Measurements from ENCODE around the gene SLC16A10. TPM values are rescaled to one million over a fixed set of nuclear protein-coding genes. Genes with fewer than 3 reads are reported as not detected.
"Not testable (repeated sequence)": the region's sequence is repeated elsewhere in the genome, so short reads cannot be mapped to it uniquely, and the experiment has no call there.

Gene SLC16A10
- total and polyA plus RNA-seq, 3 experiments from 2014 or later = 2.2 to 3.5 (median 3.3) TPM

DNA sequence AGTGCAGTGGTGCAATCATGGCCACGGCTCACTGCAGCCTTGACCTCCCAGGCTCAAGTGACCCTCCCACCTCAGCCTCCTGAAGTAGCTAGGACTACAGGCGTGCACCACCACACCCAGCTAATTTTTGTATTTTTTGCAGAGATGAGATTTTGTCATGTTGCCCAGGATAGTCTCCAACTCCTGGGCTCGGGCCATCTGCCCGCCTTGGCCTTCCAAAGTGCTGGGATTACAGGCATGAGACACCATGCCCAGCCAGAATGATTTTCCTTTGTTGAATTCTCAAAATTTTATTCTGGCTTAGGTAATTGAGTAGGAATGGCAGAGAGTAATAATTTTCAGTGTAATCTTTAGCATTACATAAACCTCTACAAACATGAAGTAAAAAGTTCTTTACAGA, 37.1 kb downstream of the SLC16A10 start:
- H3K36me3 ChIP-seq (ENCODE audit: insufficient read depth, low read length) = no peaks in the 10 kb centered on the region
- no peak overlapping the region for H3K4me3 ChIP-seq (ENCODE audit: low read length)
- no peaks in the 10 kb centered on the region for H3K27me3 ChIP-seq (ENCODE audit: insufficient read depth, low read length, poor library complexity, severe bottlenecking)
- no peak overlapping the region for H3K27ac ChIP-seq (ENCODE audit: low read depth, low read length)
- DNase-seq = no peak
- H3K9me3 Mint-ChIP-seq = no peaks in the 10 kb centered on the region
- CTCF ChIA-PET = no interaction called here
- POLR2A ChIA-PET = no interaction called here
- H3K4me3 Mint-ChIP-seq = no peak overlapping the region
- H3K4me1 Mint-ChIP-seq = peaks cover 15 to 16% (median 16%) of the 10 kb centered on the region in 3 donors
- H3K27ac Mint-ChIP-seq = no peak overlapping the region
- peaks cover 13% of the 10 kb centered on the region for H3K4me1 ChIP-seq (ENCODE audit: insufficient read depth, low read length)
- no peaks in the 10 kb centered on the region for H3K36me3 Mint-ChIP-seq
- H3K9me3 ChIP-seq (ENCODE audit: low read length) = no peaks in the 10 kb centered on the region
- no peaks in the 10 kb centered on the region for H3K27me3 Mint-ChIP-seq

- H3K27ac ChIP-seq (ENCODE audit: low read depth, low read length) = no peak overlapping the region
- H3K4me3 ChIP-seq (ENCODE audit: low read length) = no peak overlapping the region
- Mint-ChIP-seq H3K4me3 (no peak overlapping the region), H3K27ac (peak overlapping the region in 1 of 8 donors; percentile 6), H3K4me1 (no peaks in the 10 kb centered on the region), H3K36me3 (no peaks in the 10 kb centered on the region), H3K9me3 (no peaks in the 10 kb centered on the region), H3K27me3 (peaks cover 0 to 8% of the 10 kb centered on the region in 2 donors)
- ChIA-PET POLR2A (no interaction called here), CTCF (interaction anchor here (0.8 kb wide), 1 partner anchor 13 kb away, joined by 3 read pairs; no protein-coding TSS in a partner anchor)
- no peaks in the 10 kb centered on the region for H3K9me3 ChIP-seq (ENCODE audit: low read length)
- H3K4me1 ChIP-seq (ENCODE audit: insufficient read depth, low read length) = no peaks in the 10 kb centered on the region
- no peaks in the 10 kb centered on the region for H3K27me3 ChIP-seq (ENCODE audit: insufficient read depth, low read length, poor library complexity, severe bottlenecking)
- DNase-seq = no peak
- no peaks in the 10 kb centered on the region for H3K36me3 ChIP-seq (ENCODE audit: insufficient read depth, low read length)
Observed at GRCh38 chr6:111129013-111129412, 41.7 kb downstream of the SLC16A10 start.

DNA sequence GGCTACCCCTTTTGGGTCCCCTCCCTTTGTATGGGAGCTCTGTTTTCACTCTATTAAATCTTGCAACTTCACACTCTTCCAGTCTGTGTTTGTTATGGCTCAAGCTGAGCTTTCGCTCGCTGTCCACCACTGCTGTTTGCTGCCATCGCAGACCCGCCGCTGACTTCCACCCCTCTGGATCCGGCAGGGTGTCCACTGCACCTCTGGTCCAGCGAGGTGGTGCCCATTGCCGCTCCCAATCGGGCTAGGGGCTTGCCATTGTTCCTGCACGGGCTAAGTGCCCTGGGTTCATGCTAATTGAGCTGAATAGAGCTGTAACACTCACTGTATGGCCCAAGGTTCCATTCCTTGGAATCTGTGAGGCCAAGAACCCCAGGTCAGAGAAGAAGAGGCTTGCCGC, 43.7 kb downstream of the SLC16A10 start:
- CTCF ChIA-PET; H3K9me3 ChIP-seq (ENCODE audit: low read length); H3K4me3 ChIP-seq (ENCODE audit: low read length); H3K36me3 Mint-ChIP-seq; H3K4me1 Mint-ChIP-seq; H3K27me3 ChIP-seq (ENCODE audit: insufficient read depth, low read length, poor library complexity, severe bottlenecking); H3K4me3 Mint-ChIP-seq; H3K27me3 Mint-ChIP-seq; POLR2A ChIA-PET; H3K9me3 Mint-ChIP-seq; H3K27ac Mint-ChIP-seq; H3K27ac ChIP-seq (ENCODE audit: low read depth, low read length); DNase-seq; H3K4me1 ChIP-seq (ENCODE audit: insufficient read depth, low read length); H3K36me3 ChIP-seq (ENCODE audit: insufficient read depth, low read length): not testable (repeated sequence)

DNA sequence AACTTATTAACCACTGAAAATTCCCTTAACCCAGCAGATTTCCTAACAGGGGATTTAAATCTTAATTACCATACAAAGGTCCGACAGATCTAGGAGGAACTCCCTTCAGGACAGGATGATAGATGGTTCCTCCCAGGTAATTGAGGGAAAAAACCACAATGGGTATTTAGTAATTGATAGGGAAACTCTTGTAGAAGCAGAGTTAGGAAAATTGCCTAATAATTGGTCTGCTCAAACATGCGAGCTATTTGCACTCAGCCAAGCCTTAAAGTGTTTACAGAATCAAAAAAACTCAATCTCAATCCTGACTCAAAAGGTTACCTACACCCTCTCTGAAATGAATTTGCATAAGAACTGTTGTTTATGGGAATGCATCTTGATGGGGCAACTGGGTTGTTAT, 45.4 kb downstream of the SLC16A10 start:
- H3K27me3 ChIP-seq (ENCODE audit: insufficient read depth, low read length, poor library complexity, severe bottlenecking); H3K27ac Mint-ChIP-seq; H3K36me3 Mint-ChIP-seq; POLR2A ChIA-PET; H3K27me3 Mint-ChIP-seq; CTCF ChIA-PET; H3K4me3 ChIP-seq (ENCODE audit: low read length); H3K36me3 ChIP-seq (ENCODE audit: insufficient read depth, low read length); H3K9me3 ChIP-seq (ENCODE audit: low read length); H3K27ac ChIP-seq (ENCODE audit: low read depth, low read length); H3K4me1 ChIP-seq (ENCODE audit: insufficient read depth, low read length); DNase-seq; H3K9me3 Mint-ChIP-seq; H3K4me1 Mint-ChIP-seq; H3K4me3 Mint-ChIP-seq: not testable (repeated sequence)

DNA sequence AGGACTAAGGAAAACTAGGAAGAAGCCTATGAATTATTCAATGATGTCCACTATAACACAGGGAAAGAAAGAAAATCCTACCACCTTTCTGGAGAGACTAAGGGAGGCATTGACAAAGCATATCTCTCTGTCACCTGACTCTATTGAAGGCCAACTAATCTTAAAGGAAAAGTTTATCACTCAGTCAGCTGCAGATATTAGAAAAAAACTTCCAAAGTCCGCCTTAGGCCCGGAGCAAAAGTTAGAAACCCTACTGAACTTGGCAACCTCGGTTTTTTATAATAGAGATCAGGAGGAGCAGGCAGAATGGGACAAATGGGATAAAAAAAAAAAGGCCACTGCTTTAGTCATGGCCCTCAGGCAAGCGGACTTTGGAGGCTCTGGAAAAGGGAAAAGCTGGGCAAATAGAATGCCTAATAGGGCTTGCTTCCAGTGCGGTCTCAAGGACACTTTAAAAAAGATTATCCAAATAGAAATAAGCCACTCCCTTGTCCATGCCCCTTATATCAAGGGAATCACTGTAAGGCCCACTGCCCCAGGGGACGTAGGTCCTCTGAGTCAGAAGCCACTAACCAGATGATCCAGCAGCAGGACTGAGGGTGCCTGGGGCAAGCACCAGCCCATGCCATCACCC, 47.0 kb downstream of the SLC16A10 start:
- H3K9me3 Mint-ChIP-seq; H3K4me1 ChIP-seq (ENCODE audit: insufficient read depth, low read length); H3K27me3 Mint-ChIP-seq; H3K36me3 ChIP-seq (ENCODE audit: insufficient read depth, low read length); DNase-seq; CTCF ChIA-PET; H3K4me3 ChIP-seq (ENCODE audit: low read length); H3K27me3 ChIP-seq (ENCODE audit: insufficient read depth, low read length, poor library complexity, severe bottlenecking); H3K36me3 Mint-ChIP-seq; H3K4me3 Mint-ChIP-seq; POLR2A ChIA-PET; H3K9me3 ChIP-seq (ENCODE audit: low read length); H3K27ac Mint-ChIP-seq; H3K27ac ChIP-seq (ENCODE audit: low read depth, low read length); H3K4me1 Mint-ChIP-seq: not testable (repeated sequence)

DNA sequence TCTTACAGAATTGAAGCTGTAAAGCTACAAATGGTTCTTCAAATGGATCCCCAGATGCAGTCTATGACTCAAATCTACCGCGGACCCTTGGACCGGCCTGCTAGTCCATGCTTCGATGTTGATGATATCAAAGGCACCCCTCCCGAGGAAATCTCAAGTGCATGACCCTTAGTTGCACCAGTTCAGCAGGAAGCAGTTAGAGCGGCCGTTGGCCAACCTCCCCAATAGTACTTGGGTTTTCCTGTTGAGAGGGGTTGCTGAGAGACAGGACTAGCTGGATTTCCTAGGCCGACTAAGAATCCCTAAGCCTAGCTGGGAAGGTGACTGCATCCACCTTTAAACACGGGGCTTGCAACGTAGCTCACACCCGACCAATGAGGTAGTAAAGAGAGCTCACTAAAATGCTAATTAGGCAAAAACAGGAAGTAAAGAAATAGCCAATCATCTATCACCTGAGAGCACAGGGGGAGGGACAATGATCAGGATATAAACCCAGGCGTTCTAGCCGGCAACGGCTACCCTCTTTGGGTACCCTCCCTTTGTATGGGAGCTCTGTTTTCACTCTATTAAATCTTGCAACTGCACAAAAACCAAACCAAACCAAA, 50.3 kb downstream of the SLC16A10 start:
- H3K4me1 Mint-ChIP-seq; H3K36me3 ChIP-seq (ENCODE audit: insufficient read depth, low read length); POLR2A ChIA-PET; H3K9me3 ChIP-seq (ENCODE audit: low read length); H3K27ac ChIP-seq (ENCODE audit: low read depth, low read length); H3K4me3 Mint-ChIP-seq; H3K9me3 Mint-ChIP-seq; DNase-seq; H3K27me3 ChIP-seq (ENCODE audit: insufficient read depth, low read length, poor library complexity, severe bottlenecking); H3K4me1 ChIP-seq (ENCODE audit: insufficient read depth, low read length); H3K4me3 ChIP-seq (ENCODE audit: low read length): not testable (repeated sequence)
- Mint-ChIP-seq H3K27ac (peak overlapping the region in 1 of 8 donors; percentile 10), H3K27me3 (peaks cover 5 to 12% of the 10 kb centered on the region in 2 donors), H3K36me3 (peaks cover 0 to 10% (median 0%) of the 10 kb centered on the region in 3 donors)
- CTCF ChIA-PET = interaction anchor here (1.2 kb wide), 1 partner anchor 10 kb away, joined by 3 read pairs; no protein-coding TSS in a partner anchor

- no peak overlapping the region for H3K4me3 ChIP-seq (ENCODE audit: low read length)
- H3K36me3 ChIP-seq (ENCODE audit: insufficient read depth, low read length) = no peaks in the 10 kb centered on the region
- no peaks in the 10 kb centered on the region for H3K9me3 Mint-ChIP-seq
- ChIA-PET CTCF (no interaction called here), POLR2A (no interaction called here)
- H3K36me3 Mint-ChIP-seq = peaks cover 0 to under 1% (median 0%) of the 10 kb centered on the region in 3 donors
- no peaks in the 10 kb centered on the region for H3K4me1 ChIP-seq (ENCODE audit: insufficient read depth, low read length)
- H3K27ac Mint-ChIP-seq = no peak overlapping the region
- no peaks in the 10 kb centered on the region for H3K9me3 ChIP-seq (ENCODE audit: low read length)
- peaks cover 0 to 13% of the 10 kb centered on the region in 2 donors for H3K27me3 Mint-ChIP-seq
- no peak for DNase-seq
- no peaks in the 10 kb centered on the region for H3K27me3 ChIP-seq (ENCODE audit: insufficient read depth, low read length, poor library complexity, severe bottlenecking)
- H3K4me1 Mint-ChIP-seq = no peaks in the 10 kb centered on the region
- no peak overlapping the region for H3K4me3 Mint-ChIP-seq
- no peak overlapping the region for H3K27ac ChIP-seq (ENCODE audit: low read depth, low read length)
Observed at GRCh38 chr6:111147440-111147839, 60.1 kb downstream of the SLC16A10 start.

DNA sequence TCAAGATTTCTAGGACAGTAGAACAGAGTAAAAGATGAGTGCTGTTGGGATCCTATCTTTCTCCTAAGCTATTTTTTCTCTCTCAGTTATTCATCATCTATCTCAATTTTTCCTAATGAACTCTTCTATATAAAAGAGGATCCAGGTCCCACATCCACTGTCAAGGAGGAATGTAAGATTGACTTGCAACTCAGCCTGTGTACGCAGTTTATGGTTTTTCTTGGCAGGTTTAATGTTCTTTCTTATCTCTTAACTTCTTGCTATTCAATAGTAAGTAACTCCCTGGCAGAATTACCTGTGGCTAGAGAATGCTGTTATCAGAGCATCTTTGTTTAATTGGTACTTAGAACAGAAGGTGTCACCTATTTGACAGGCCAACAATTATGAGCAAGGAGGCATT, 60.8 kb downstream of the SLC16A10 start:
- H3K4me1 ChIP-seq (ENCODE audit: insufficient read depth, low read length) = no peaks in the 10 kb centered on the region
- Mint-ChIP-seq H3K4me1 (no peaks in the 10 kb centered on the region), H3K27me3 (peaks cover 0 to 19% of the 10 kb centered on the region in 2 donors), H3K36me3 (no peaks in the 10 kb centered on the region), H3K27ac (no peak overlapping the region), H3K9me3 (no peaks in the 10 kb centered on the region), H3K4me3 (no peak overlapping the region)
- H3K36me3 ChIP-seq (ENCODE audit: insufficient read depth, low read length) = no peaks in the 10 kb centered on the region
- DNase-seq = no peak
- no peaks in the 10 kb centered on the region for H3K27me3 ChIP-seq (ENCODE audit: insufficient read depth, low read length, poor library complexity, severe bottlenecking)
- no peak overlapping the region for H3K4me3 ChIP-seq (ENCODE audit: low read length)
- H3K27ac ChIP-seq (ENCODE audit: low read depth, low read length) = no peak overlapping the region
- H3K9me3 ChIP-seq (ENCODE audit: low read length) = no peaks in the 10 kb centered on the region
- CTCF ChIA-PET = no interaction called here
- POLR2A ChIA-PET = no interaction called here

All from CD8-positive, alpha-beta memory T cell (primary cell).